Kidney capillary endothelial cell (primary cell): ENCODE measurements around the gene TRIM42.

Source experiments
- DNase-seq: peaks from one replicate; pipeline ENCODE4 v3.0.0-alpha.2; 2018; ENCODE audit warnings: low spot score

The TRIM42 gene

DNA sequence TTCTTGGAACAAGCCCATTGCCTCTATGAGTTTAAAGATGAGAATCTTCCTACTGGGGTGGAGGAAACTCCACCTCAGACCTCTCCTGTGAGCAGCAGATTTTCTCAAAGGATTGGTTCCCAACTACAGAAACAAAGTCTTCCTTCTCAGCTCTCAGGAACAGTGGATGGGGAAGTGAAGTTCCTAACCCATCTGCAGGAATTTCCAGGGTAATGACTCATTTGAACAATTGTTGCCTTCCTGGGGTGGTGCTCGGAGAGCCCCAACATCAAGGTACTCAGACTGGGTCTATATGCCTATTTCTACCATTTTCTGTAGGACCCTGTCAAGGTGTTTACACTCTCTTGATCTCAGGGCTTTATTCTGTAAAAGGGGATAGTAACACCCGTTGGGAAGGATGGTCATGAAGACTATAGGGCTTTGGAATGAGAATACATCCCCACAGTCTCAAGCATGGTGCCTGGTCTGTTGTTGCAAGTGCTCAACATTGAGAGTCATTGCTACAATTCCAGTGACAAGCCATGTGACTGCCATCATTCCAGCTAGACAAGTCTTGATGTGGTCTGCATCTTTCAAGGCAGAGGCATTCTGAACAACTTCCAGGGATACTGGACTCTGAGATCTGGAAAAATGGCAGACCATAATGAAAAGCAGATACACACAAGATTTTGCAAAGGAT is 33.0 kb downstream of the TRIM42 start:
- no peak for DNase-seq

- DNase-seq: no peak
Observed at GRCh38 chr3:140711390-140712035, 33.6 kb downstream of the TRIM42 start.

GRCh38 chr3:140712301-140712700 is 34.4 kb downstream of the TRIM42 start:
- DNase-seq: no peak

- no peak for DNase-seq
Observed at GRCh38 chr3:140715035-140715434, 37.2 kb downstream of the TRIM42 start.

DNA sequence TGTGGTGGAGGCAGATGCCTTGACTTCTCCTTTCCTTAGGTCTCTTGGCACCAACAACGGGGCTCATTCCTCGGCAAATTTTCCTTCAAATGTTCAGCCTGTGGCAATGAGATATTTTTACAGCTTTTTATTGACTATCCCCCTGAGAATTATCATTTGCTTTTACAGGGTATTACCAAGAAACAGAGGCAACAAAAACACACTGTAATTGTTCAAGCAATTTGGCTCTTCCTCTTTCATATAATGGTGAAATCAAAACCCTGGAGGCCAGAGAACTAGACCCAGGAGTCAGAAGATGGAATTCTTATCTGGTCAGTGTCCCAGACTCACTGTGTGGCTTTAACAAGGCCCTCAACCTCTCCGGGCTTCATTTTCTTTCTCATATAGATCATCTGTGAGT is 40.1 kb downstream of the TRIM42 start:
- no peak for DNase-seq

DNA sequence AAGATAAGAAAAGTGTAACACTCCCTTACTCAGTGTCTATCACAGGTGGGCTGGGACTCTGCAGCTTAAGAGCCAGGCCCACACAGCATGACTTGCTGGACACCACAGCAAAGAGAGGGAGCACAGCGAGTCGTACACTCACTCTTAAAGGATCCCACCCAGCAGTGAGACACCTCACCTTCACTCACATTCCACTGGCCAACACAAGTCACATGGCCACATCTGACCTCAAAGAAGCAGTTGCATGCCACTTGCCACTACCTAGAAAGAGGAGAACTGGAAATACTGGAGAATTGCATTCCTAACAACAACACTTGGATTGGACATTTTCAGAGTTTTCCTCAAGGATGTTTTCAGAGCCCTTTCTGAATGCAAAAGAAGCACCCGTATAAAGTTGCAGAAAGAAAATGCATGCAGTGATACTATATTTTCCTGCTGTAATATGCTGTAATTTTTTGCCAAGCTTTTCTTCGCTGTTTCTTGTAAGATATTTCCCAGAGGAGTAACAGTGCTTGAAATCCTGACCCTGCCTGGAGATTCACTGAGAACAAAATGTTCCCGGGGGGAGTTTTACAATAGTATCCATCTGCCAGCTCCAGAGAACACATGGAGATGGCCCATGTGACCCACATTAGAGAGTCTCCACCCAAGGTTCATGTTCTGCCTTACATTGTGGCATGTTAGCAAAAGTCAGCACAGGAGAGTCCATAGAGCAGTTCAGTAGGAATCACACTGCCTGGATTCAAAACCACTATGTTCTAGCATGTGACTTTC is 42.2 kb downstream of the TRIM42 start:
- DNase-seq: no peak

- DNase-seq: no peak
Observed at GRCh38 chr3:140723576-140723975, 45.7 kb downstream of the TRIM42 start.

- DNase-seq: no peak
Observed at GRCh38 chr3:140724856-140725812, 47.3 kb downstream of the TRIM42 start.

DNA sequence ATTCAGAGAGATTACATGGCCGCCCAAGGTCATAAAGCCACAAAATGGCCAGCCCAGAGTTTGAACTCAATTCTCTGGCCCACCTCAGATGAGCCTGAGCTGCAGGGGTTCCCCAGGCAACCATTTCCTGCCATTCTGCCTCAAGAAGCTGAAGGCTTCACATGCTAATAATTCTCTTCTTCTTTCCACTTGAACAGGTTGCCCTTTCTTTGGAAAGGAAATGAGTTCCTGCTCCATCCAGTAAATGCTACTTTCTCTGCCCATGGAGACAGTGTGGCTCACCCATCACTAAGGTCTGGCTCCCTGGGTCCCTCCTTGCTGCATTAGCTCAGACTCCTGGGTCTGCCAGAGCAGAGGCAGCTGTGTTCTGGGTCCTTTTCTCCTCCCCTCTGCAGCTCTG is 48.2 kb downstream of the TRIM42 start:
- no peak for DNase-seq

GRCh38 chr3:140727886-140728285 is 50.0 kb downstream of the TRIM42 start:
- no peak for DNase-seq

DNA sequence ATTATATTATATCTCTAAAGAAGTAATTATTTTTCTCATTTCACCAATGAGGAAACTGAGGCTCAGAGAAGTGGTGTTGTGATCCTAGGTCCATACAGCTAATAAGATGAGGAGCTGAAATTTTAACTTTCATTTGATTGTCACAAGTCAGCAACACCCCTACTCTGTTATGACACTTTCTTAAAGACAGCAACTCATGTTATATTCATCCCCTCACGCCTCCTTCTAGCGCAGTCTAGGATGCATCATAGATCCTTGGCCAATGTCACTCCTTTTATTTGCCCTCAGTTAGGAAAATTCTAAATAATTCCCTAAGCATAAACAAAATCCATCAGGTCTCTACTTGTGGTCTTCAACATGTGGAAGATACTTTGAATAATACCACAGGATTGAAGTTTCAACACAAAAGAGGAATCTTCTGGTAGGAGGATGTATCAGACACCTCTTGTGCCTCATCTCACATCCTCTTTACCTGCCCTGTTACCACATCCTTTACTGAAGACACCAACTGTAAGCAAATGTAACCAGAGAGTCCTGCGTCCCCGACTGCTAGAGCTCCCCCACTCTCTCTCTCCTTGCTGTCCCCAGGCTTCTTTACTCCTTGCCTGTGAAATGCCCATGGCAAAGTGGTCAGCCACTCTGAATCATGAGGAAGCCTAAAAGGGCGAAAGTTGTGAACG is 53.7 kb downstream of the TRIM42 start:
- no peak for DNase-seq

DNA sequence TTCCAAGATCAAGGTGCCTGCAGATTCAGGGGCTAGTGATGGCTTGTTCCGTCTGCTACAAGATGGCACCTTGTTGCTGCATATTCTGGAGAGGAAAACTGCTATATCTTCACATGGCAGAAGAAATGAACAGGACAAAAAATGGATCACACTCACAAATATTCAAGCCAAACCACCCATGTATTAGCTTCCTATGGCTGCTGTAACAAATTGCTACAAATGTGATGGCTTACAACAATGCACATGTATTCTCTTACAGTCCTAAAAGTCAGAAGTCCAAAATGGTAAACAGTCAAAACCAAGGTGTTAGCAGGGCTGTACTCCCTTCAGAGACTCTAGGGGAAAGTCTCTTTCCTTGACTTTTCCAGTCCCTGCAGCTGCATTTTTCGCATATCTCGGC is 55.8 kb downstream of the TRIM42 start:
- DNase-seq: no peak

DNA sequence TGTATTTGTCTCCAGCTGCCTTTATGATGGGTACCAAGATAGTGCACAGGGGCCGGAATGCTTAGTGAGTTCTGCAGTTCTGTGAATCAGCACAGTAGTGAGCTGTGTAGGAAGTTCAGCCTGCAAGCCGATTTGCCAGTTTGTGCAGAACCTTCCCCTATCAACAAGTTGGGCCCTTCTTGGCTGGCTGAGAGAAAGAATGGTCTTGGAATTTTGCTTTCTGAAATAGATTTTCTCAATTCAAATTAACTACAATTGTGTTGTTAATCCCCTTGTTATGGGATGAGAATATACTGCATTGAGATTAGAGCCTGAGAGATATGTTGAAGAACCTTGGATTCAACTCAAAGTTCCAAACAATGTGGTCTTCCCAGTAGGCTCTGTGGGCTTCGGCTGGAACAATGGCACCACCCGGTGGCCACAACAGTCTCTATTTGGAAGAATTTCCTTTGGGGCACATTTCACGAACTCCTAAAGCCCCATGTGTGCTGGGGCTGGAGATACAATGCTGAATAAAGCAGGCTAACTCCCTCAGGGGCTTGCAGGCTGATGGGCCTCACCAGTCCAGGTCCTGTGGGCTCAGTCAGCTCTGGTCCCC is 59.1 kb downstream of the TRIM42 start:
- peak; percentile 2 for DNase-seq

- DNase-seq: no peak
Observed at GRCh38 chr3:140742116-140742515, 64.3 kb downstream of the TRIM42 start.

DNA sequence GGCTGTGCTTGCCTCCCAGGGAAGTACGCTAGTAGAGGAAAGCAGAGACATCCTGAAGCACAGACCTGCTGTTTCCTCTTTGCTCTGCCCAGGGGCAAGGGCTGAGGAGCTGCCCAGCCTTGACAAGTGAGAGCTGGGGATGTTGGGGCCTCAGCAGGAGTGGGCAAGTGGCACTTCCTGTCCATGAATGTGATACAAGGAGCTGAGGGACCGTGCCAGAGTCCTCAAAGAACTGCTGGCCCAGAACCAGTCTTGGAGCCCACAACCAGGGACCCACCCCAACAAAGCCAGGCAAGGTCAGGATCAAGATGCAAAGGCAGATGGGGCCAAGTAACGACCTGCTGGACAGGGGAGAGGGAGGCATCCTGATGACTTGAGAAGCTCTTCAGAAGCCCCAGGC is 70.3 kb downstream of the TRIM42 start:
- DNase-seq: no peak

DNA sequence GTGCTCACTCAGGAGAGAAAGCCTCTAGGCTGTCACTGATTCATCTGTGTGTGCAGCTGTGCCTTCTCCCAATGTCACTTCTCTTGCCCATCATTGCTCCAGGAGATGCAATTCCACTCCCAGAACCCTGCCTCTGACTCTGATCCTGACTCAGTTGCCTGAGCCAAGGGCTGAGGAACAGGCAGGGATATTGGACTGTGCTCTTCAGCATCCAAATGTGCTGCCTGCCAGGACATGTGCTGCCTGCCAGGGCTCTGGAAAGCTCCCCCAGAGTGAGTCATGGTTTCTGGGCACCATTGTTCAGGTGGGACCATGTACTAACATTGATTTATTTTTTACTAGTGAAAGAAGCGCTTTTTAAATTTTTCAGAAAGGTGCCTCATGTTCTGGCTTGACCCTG is 71.0 kb downstream of the TRIM42 start:
- no peak for DNase-seq
